Occipital lobe (tissue), 2 donors: ENCODE measurements around the gene PANX2. TPM values are rescaled to one million over a fixed set of nuclear protein-coding genes. Genes with fewer than 3 reads are reported as not detected.
"Not testable (repeated sequence)": the region's sequence is repeated elsewhere in the genome, so short reads cannot be mapped to it uniquely, and the experiment has no call there.

Source experiments
- DNase-seq: peaks from one replicate; lab custom pipeline; 2025; lab: John Stamatoyannopoulos, UW
- total RNA-seq: library from RNA; depleted of rRNA; stranded (reverse); fragments of >200 nt; gene quantifications from one replicate; pipeline ENCODE4 v1.2.3, GENCODE V29; 2014

PANX2 gene
- total RNA-seq, 1 donor from 2014 or later, result 3.1 TPM

DNA sequence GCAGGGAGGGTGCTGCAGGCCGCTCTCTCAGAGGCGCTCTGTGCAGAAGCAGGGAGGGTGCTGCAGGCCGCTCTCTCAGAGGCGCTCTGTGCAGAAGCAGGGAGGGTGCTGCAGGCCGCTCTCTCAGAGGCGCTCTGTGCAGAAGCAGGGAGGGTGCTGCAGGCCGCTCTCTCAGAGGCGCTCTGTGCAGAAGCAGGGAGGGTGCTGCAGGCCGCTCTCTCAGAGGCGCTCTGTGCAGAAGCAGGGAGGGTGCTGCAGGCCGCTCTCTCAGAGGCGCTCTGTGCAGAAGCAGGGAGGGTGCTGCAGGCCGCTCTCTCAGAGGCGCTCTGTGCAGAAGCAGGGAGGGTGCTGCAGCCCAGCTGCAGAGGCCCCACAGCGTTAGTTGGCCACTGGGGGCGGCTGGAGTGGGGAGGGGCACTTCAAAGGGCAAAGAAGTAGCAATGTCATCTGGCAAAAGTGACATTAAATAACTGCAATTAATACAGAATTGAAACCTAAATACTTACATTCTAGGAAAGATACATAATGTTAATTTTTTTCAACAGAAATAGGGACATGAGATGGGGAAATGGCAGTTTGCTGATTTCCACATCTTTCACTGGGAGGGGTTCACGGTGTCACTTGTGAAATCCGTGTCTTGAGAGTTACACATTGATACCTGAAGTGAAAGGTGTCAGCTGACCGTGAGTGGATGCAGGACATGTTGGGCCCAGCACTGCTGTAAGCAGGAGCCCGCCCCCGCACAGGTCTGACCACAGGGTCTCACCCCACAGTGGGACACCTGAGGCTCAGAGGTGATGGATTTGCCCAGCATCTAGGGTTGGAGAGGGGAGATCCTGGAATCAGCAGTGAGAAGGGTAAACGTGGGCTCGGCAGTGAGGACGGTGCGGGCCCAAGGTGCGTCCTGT, 23.0 kb upstream of the PANX2 start:
- not testable (repeated sequence) for DNase-seq

DNA sequence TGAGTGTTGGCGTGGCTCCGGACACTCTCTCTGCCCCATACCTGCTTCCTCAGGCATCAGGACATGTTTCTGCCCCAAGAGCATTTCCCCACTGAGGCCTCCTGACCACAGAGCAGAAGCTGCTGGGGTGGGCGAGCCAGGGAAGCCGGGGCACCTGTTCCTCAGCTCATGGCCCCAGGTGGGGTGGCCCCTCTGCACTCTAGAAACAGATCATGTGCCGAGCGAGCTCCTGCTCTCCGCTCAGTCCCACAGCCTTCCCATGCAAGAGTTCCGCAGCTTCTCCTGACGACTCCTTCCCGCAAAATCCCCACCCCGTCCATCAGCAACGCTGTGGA, 22.4 kb upstream of the PANX2 start:
- no peak for DNase-seq

DNA sequence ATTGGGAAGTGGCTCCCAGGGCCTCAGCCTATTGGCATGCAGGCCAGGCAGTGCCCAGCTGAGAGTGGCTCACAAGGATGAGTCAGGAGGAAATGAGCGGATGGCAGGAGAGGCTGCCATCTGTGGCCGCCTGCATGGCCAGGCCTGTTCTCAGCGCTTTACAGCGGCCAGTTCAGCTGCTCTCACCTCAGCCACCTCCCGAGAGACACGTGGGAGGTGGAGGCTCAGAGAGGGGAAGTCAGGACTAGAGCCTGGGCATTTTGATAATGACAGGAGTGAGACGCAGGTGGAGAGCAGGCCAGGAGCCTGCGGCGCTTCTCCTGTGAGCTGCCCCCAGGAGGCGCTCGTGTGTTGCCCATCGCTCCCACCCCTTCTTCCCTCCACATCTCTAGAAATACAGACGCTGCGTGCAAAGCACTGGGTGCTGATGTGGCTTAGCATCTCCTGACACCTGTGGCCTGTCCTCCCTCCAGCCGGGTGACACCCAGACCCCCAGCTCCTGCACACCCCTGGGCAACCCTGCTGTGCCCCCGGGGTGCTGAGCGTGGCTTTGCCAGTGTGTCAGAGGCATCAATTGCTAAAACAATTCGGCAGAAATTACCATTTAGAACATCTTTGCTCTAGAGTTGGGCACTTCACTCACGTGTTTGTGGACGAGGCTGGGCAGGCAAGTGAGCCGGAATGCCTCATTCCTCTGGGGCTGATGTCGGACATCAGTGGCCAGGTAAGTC, 21.4 kb upstream of the PANX2 start:
- no peak for DNase-seq

DNA sequence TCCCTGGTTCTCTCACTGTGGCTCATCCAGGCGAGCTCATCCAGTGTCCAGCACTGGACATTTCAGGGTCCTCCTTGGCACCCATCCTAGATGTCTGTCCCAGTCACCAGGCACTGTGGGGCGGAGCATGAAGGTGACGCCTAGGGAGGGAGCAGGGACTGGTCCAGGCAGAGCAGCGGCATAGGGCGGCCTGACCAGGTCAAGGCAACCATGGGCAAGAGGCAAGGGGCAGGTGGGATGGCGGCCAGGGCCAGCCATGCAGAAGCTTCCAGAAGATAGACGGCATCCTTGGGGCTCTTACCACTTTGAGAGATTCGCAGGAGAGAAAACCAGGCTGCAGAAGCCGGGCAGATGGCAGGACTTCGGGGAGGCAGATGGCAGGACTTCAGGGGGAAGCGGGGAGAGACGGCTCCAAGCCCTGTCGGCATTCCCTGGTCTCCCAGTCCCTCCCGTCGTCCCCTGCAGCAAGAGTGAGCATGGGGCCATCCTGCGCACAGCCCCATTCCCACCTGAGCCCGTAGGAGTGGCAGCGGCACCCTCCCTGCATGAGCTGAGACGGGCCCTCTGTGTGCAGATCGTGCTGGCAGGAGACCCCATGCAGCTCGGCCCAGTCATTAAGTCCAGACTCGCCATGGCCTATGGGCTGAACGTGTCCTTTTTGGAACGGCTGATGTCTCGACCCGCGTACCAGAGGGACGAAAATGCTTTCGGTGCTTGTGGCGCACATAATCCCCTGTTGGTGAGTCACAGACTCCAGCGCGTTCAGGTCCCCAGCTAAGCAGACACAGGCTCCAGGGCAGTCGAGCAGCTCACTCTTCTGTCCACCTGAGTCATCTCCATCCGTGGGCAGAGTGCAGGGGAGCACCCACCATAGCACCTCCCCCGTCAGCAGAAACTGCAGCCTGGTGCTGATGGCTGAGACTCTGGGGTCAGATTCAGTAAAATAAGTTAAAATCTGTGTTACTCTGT, 20.1 kb upstream of the PANX2 start:
- DNase-seq, result no peak

DNA sequence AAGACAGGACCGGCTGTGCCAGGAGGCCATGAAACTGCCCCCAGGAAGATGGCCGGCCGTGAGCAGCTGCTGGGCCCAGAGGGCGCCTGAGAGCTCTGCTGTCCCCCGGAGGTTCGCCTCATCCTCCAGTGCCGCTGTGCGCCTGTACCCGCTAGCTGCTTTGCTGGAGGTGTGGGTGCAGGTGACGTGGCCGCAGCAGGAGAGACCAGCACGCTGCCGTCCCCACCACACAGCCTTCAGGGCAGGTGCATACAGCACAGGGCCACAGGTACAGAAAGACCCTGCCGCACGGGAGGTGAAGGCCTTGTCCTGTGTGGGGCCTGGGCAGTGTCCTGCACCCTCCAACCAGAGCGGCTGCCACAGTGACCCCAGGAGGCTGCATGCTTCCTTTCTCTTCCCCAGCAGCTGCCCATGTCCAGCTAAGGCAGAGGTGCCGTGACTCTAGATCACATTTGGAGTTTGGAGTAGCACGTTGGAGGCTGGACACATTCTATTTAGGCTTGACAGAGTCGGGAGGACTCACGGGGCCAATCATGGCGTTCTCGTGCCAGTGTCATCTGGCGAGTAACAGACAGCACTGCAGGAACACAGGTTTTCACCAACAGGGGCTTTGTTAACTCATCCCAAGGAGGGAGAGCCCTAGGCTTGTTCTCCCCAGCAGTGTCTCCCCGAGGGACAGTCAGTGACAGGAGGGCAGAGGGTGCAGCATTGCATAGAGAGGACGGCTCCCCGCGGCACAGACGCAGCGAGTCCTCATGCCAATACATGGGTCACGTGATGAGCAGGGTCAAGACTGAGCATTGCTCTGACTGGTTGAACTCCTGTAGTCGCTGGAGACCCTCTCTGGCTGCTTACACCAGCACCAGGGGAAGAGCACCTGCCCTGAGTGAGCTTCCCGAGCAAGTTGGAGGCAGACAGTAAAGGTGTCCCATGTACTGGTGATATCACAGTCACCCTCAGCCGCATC, 18.7 kb upstream of the PANX2 start:
- DNase-seq, result no peak

- no peak for DNase-seq
These were observed 17.3 kb upstream of the PANX2 start for GRCh38 chr22:50153056-50153755.

DNA sequence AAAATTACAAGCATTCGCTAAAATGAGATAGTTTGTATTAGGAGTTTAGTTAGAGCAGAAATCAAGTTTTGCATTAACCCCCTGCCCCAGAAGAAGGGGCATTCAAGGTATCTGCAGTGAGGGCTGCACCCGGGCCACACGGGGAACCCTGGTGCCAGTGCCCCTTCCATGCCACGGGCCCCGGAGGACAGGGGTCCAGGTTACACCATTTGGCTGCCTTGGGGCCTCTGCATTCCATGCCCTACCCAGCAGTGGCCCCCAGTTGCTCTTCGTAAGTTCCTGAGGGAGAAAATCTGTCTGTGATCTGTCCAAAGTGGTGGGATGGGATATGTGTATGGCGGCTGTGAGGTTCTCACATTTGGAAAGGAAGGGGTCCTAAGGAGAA, 16.8 kb upstream of the PANX2 start:
- DNase-seq, result no peak

DNA sequence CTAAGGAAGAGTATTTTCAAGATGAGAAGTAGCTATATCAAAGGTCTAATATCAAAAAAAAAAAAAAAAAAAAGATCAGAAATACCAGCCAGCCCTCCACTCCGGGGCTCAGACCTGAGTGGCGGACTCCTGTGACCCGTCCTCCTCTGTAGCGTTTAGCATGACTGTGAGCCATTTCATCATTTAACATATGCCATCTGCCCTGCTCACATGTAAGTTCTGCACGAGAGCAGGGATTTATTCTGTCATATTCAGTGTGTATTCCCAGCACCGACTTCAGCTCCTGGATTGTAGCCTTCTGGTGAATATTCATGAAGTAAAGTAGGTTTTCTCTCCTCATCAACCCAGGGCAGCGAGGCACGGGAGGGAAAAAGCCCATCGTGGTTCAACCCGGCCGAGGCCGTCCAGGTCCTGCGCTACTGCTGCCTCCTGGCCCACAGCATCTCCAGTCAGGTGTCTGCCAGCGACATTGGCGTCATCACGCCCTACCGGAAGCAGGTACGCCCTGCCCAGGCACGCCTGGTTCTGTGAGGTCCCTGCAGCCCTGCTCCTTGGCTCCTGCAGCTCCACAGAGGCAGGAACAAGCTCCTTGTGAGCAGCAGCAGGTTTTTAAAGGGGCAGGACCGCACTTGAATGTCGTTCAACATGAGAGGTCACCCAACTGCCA, 12.7 kb upstream of the PANX2 start:
- DNase-seq, result no peak

- DNase-seq, result no peak
These were observed 9.6 kb upstream of the PANX2 start for GRCh38 chr22:50160947-50161346.

DNA sequence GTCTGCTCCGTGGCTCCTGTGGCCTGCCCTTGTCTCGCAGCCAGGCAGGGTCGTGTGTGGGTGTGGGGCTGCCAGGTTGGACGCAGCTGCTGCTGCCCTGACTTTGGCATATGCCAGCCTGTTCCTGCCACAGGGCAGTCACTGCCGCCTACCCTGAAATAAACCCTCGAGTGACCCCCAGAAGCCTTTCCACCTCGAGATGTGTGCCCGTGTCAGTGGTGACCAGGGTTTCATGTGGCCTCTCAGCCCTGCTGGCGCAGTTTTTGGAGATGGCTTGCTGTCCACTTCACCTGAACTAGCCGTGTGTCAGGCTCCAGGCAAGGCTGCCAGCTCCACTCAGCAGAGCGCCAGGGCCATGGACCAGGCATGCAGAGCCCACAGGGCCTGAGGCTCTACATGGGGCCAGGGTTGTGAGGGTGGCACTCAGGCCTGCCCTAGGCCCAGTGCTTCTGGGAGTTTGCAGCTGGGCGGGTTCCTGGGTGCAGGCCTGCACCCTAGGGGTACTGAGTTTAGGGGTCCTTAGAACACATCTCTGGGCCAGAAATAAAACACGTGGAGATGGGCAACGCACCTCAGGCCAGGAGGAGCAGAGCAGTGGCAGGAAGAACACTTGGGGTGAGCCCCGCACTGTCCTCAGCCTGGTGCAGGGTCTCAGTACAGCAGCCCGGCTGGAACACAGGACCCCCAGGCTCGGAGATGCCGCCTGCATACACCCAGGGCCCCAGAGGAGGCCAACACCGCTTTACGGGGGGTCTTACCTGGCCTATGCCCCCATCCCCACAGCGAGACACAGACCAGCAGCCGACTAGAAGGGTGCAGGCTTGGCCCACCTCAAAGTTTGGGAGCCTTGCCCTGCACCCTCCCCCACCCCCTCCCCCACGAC, 8.8 kb upstream of the PANX2 start:
- no peak for DNase-seq

DNA sequence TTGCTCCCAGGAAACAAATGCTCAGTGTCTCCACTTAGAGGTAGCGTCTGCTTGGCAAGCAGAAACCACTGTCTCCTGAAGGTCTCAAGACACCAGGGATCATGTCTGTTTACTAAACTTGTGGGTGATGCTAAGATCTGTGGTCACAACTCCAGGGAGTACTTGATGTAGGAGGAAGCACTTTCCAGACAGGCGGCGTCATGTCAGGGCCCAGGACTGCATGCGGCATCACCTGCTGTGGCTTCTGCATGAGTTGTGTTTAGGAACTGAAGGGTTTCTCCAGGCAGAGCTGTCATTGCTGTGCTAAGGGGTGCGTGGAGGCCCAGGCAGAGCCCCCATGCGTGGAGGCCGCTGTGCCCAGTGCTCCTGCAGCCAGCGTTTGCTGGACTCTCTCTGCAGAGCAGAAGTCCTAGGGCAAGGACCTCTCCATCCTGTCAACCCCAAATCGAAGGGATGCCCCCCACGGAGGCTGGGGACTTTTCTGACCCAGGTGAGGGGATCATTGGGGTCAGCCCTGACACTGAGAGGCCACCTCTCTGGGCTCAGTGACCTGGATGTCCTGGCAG, 8.1 kb upstream of the PANX2 start:
- no peak for DNase-seq

DNA sequence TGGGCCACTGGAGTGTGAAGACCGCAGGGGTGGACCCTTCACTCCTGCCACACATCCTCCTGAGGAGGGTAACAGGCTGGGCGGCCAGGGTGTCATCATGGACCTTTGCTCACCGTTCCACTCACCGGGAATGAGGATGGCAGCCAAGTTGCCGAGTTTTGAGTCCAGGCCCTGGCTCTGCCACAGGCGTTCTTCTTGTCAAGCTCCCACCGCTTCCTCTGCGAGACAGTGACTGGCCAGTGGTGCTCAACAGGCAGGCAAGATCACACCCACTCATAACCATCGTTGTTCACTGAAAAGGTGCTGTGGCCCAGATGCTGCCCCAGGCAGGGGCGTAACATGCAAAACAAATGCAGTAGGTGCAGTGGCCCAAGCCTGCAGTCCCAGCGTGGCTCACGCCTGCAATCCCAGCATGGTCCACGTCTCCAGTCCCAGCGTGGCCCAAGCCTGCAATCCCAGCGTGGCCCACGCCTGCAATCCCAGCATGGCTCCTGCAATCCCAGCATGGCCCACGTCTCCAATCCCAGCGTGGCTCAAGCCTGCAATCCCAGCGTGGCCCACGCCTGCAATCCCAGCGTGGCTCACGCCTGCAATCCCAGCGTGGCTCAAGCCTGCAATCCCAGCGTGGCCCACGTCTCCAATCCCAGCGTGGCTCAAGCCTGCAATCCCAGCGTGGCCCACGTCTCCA, 5.0 kb upstream of the PANX2 start:
- DNase-seq, result no peak

- DNase-seq, result no peak
These were observed 2.6 kb upstream of the PANX2 start for GRCh38 chr22:50167689-50168489.

GRCh38 chr22:50168490-50169180, 1.9 kb upstream of the PANX2 start:
- DNase-seq, result not testable (repeated sequence)

- DNase-seq, result no peak
These were observed 1.3 kb upstream of the PANX2 start for GRCh38 chr22:50169181-50169759.
